HG02885 (cell line): ENCODE measurements around the gene STXBP1.
A peak's percentile ranks its signal among the peaks of the same experiment; 100 is the strongest.

ENCODE experiments used
- ATAC-seq: cut with Tn5 transposase; IDR thresholded peaks from one replicate; pipeline ENCODE4 v1.9.1; 2021; ENCODE audit warnings: mild to moderate bottlenecking; ENCODE audit not compliant: unreplicated experiment, poor library complexity

The STXBP1 gene

DNA sequence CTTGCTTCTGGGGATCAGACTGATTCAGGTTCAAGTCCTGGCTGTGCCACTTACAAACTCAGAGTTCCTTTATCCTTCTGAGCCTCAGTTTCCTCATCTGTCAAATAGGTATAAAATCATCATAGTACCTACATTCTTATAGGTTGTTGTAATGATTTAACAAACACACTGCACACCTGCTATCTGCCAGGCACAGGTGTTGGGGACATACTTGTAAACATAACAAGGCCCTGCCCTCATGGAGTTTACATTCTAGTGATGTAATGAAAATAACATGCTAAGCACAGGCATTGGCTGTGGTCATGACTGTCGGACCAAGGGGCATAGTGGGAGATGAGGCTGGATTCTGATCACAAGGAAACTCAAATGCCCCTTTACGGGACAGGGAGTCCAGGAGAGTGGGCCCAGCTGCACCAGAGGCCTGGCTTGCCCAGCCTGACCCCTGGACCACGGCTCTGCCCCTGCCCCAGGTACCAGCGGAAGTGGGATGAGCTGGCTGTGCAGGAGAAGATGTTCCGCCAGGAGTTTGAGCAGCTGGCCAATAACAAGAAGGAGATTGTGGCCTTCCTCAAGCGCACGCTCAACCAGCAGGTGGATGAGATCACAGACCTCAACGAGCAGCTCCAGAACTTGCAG is 97.0 kb downstream of the STXBP1 start:
- ATAC-seq = no peak

DNA sequence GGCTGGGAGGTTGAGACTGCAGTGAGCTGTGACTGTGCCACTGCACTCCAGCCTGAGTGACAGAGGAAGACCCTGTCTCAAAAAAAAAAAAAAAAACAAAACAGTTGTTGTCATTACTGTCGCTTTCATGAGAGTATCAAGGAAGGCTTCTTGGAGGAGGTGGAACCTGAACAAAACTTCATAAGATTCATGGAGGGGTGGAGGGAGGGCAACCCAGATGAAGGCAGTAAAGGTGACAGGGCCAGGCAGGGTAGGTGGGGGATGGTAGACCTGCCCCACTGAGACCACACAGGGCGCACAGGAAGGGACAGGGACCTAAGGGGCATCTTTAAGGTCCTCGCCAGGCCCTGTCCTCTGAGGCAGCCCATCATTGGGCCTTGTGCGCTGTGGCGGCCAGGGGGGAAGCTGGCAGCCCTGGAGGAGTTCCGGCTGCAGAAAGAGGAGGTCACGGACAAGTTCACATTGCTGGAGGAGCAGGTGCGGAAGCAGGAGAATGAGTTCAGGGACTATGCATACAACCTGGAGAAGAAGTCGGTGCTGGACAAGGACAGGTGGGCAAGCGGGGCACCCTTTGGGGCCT is 98.2 kb downstream of the STXBP1 start:
- ATAC-seq = no peak

- ATAC-seq = no peak
These were observed 99.2 kb downstream of the STXBP1 start for GRCh38 chr9:127711226-127711701.

DNA sequence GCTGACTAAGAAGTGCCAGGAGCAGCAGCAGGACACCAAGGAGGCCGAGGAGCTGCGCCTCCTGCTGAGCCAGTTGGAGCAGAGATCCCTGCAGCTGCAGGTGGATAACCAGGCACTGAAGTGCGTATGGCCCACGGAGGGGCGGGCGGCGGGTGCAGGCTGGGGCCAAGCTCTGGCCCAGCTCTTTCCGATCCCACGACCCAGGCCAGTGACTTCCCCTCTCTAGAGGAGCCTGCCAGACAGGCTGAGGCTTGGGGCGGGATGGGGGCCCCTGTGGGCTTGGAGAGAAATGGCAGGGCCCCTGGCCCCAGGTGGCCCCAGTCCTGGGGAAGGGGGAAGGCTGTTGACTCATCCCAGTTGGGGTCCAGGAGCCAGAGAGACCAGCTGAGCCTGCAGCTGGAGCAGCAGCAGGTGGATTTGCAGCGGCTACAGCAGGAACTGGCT is 99.8 kb downstream of the STXBP1 start:
- ATAC-seq = no peak

GRCh38 chr9:127712371-127712770 is 100.3 kb downstream of the STXBP1 start:
- ATAC-seq = no peak

DNA sequence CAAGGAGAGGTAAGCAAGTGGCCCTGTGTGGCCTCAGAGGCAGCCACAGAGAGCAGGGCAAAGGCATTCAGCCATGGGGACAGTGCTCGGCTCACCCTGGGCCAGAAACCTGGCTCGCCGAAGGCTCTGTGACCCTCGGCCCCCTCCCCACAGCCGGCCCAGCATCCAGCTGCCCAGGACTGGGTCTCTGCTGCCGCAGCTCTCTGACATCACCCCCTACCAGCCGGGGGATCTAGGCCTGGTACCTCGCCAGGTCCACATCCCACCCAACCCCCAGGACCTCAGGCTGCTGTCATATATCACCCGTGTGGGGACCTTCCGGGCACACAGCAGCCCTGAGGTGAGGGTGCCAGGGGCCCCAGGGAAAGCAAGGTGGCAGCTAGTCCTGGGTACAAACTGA is 100.8 kb downstream of the STXBP1 start:
- ATAC-seq = no peak

- ATAC-seq = no peak
These were observed 102.1 kb downstream of the STXBP1 start for GRCh38 chr9:127714020-127714750.

- ATAC-seq = no peak
These were observed 102.9 kb downstream of the STXBP1 start for GRCh38 chr9:127714951-127715469.

- peak; percentile 93 for ATAC-seq
These were observed 103.6 kb downstream of the STXBP1 start, which contains the start of the genes PTRH1 and TTC16 for GRCh38 chr9:127715470-127716337. PTRH1 (minus strand) TSS chr9:127715663; CDS start chr9:127715639, 24 bp downstream. TTC16 (plus strand) TSS chr9:127716079; CDS start chr9:127716146, 67 bp downstream.

DNA sequence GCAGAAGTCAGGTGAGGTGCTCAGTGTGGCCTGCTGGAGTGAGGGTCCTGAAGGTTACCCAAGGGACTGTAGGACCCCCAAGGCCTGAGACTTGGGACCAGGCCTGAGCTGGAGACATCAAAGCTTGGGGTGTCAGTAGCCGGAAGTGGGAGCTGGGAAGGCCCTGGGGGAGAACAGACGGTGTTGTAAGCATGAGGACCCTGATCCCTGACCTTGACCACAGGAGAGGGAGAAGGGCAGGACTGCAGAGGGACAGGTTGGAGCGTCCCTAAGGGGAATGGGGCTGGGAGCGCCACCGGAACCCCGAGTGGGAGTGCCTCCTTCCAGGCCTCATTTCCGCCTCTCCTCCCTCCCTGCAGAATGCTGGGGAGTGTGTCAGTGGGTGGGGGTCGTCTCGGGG is 104.3 kb downstream of the STXBP1 start:
- no peak for ATAC-seq

- no peak for ATAC-seq
These were observed 105.7 kb downstream of the STXBP1 start for GRCh38 chr9:127717766-127718165.

GRCh38 chr9:127720031-127720864 is 108.2 kb downstream of the STXBP1 start:
- ATAC-seq = no peak

- no peak for ATAC-seq
These were observed 108.8 kb downstream of the STXBP1 start for GRCh38 chr9:127720865-127721227.

DNA sequence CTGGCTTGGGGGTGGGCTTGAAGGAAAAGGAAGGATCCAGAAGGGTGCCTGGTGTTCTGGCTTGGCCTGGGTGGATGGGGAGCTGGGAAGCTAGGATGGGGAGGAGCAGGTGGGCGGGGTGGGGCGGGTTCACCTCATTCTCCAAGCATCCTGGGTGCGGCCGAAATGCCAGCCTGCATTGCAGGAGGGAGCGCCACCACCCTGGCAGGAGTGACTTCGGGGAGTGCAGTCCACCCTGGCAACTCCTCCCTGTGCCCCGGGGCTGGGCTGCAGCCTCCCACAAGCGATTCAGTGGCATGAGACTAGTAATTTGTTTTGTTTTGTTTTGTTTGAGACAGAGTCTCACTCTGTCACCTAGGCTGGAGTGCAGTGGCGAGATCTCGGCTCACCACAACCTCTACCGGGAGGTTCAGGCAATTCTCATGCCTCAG is 109.3 kb downstream of the STXBP1 start:
- ATAC-seq = no peak

DNA sequence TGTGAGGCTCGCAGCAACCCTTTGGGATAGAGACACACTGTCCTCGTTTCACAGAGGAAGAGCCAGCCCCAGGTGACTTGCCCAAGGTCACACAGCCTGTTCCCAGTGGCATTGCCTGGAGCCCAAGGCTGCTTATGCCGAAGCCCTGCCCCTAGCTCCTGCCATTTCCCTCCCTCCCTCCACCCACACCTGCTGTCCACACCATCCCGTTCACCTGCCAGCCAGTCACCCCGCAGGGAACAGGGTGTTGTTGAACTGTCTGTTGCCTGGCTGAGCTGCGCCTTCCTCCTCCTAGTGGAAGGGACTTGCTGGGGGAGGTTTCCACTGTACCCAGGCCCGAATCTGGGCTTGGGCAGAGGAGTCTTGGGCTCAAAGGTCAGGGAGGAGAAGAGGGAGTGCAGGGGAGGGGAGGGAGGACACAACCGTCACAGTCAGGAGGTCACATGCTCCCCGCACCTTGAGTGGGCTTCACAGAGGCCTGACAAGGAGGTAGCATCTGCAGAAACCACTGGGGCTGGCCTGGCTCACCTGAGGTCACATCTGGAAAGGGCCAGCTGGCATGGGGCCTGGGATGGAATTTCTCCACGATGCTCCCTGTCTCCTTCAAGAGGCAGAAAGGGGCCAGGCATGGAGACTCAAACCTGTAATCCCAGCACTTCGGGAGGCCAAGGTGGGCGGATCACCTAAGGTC is 110.1 kb downstream of the STXBP1 start:
- no peak for ATAC-seq

- no peak for ATAC-seq
These were observed 110.9 kb downstream of the STXBP1 start for GRCh38 chr9:127723013-127723412.

- no peak for ATAC-seq
These were observed 111.4 kb downstream of the STXBP1 start for GRCh38 chr9:127723444-127723843.

- ATAC-seq = no peak
These were observed 111.9 kb downstream of the STXBP1 start for GRCh38 chr9:127724012-127724411.

DNA sequence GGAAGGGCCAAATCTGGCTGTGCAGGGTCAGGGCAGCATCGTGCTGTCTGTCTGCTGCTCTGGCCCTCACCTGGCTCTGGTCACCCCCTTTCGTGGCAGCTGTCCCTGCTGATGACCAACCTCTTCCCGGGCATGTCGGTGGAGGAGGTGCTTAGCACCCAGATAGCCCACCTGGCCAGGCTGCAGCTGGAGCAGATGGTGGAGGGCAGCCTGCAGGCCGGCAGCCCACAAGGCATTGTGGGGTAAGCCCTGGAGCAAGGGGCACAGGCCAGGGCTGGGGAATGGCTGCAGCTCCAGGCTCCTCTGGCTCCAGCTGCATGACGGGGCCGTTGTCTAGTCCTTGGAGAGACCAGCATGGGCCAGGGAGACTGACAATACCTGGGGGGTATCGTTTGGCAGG is 114.8 kb downstream of the STXBP1 start:
- ATAC-seq = no peak
